Measurements from ENCODE around the gene EHMT1. TPM values are rescaled to one million over a fixed set of nuclear protein-coding genes. Genes with fewer than 3 reads are reported as not detected.
"Not testable (repeated sequence)": the region's sequence is repeated elsewhere in the genome, so short reads cannot be mapped to it uniquely, and the experiment has no call there.

EHMT1 gene
- total RNA-seq, 2 experiments from 2014 or later: 80.6 to 87.8 TPM

- H3K4me3 Mint-ChIP-seq: no peak overlapping the region
- peak overlapping the region; percentile 17 for H3K27ac Mint-ChIP-seq
- no peaks in the 10 kb centered on the region for H3K9me3 Mint-ChIP-seq
- peaks cover 26% of the 10 kb centered on the region for H3K4me1 Mint-ChIP-seq (ENCODE audit: low read depth)
- TF ChIP-seq CTCF (IDR thresholded peaks at IDR 0.05): no peak
- DNase-seq: peak in 2 of 14 experiments; percentile 8 to 37
- H3K9me3 ChIP-seq (ENCODE audit: control insufficient read depth in 1 of 2, insufficient read depth in 1 of 2, low read length in 2 of 2): peaks cover 0 to 4% of the 10 kb centered on the region in 2 experiments
- intact Hi-C loops (cut with DNase I, micrococcal nuclease): no loop called here
- H3K36me3 Mint-ChIP-seq (ENCODE audit: low read depth): peaks cover 50% of the 10 kb centered on the region
- POLR2A ChIA-PET: no interaction called here
- no peaks in the 10 kb centered on the region for H3K27me3 Mint-ChIP-seq
- CTCF ChIA-PET: no interaction called here
- peak; percentile 49 for ATAC-seq (ENCODE audit: poor library complexity)
- H3K36me3 ChIP-seq (ENCODE audit: insufficient read depth, low read length): peaks cover 26% of the 10 kb centered on the region
- no peak overlapping the region for H3K4me3 ChIP-seq (ENCODE audit: low read length)
- peaks cover 8% of the 10 kb centered on the region for H3K4me1 ChIP-seq (ENCODE audit: insufficient read depth, low read length)
- H3K27me3 ChIP-seq (ENCODE audit: control insufficient read depth in 1 of 2, insufficient read depth in 2 of 2, low read length in 2 of 2): no peaks in the 10 kb centered on the region
- H3K27ac ChIP-seq (ENCODE audit: low read depth in 1 of 2, low read length in 2 of 2): no peak overlapping the region
Observed at GRCh38 chr9:137807721-137808703, 189.2 kb downstream of the EHMT1 start.

DNA sequence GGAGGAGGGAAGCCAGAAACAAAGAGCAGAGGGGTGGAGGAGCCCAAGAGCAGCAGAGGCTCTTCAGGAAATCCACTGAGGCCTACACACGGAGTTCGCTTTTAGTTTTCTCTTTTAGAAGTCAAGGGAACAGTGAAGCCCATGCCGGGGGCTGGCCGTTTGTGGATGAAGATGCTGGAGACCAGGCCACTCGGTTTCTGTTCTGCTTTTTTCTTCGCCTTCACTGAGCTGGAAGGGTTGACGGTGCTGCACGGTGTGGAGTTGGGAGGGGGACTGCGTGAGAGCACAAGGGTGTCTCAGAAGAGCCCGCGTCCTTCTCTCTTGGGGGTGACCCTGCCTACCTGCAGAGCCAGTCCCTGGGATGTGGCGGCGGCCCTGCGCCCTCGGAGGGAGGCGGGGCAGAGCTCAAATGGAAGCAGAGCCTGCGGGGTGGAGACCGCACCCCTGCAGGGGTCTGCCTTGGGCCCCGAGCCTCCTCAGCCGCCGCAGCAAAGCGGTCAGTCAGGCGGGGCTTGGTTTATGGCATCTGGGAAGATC, 190.3 kb downstream of the EHMT1 start:
- Histone ChIP-seq H3K9me3 (ENCODE audit: control insufficient read depth in 1 of 2, insufficient read depth in 1 of 2, low read length in 2 of 2) (peaks cover 0 to 4% of the 10 kb centered on the region in 2 experiments), H3K27me3 (ENCODE audit: control insufficient read depth in 1 of 2, insufficient read depth in 2 of 2, low read length in 2 of 2) (no peaks in the 10 kb centered on the region), H3K4me3 (ENCODE audit: low read length) (no peak overlapping the region), H3K27ac (ENCODE audit: low read depth in 1 of 2, low read length in 2 of 2) (no peak overlapping the region), H3K4me1 (ENCODE audit: insufficient read depth, low read length) (peaks cover 8% of the 10 kb centered on the region), H3K36me3 (ENCODE audit: insufficient read depth, low read length) (peaks cover 28% of the 10 kb centered on the region)
- Mint-ChIP-seq H3K27me3 (no peaks in the 10 kb centered on the region), H3K4me3 (no peak overlapping the region), H3K27ac (no peak overlapping the region), H3K36me3 (ENCODE audit: low read depth) (peaks cover 45% of the 10 kb centered on the region), H3K9me3 (no peaks in the 10 kb centered on the region), H3K4me1 (ENCODE audit: low read depth) (peaks cover 26% of the 10 kb centered on the region)
- ATAC-seq (ENCODE audit: poor library complexity) (no peak), DNase-seq (no peak)
- POLR2A ChIA-PET: no interaction called here
- no peak for TF ChIP-seq CTCF (IDR thresholded peaks at IDR 0.05)
- intact Hi-C loops (cut with DNase I, micrococcal nuclease): no loop called here
- CTCF ChIA-PET: no interaction called here

- H3K27me3 ChIP-seq (ENCODE audit: control insufficient read depth in 1 of 2, insufficient read depth in 2 of 2, low read length in 2 of 2); H3K27ac Mint-ChIP-seq; intact Hi-C loops (cut with DNase I, micrococcal nuclease); POLR2A ChIA-PET; H3K27ac ChIP-seq (ENCODE audit: low read depth in 1 of 2, low read length in 2 of 2); CTCF ChIA-PET; ATAC-seq (ENCODE audit: poor library complexity); H3K4me3 ChIP-seq (ENCODE audit: low read length); H3K4me1 ChIP-seq (ENCODE audit: insufficient read depth, low read length); DNase-seq; H3K27me3 Mint-ChIP-seq; H3K9me3 ChIP-seq (ENCODE audit: control insufficient read depth in 1 of 2, insufficient read depth in 1 of 2, low read length in 2 of 2); H3K9me3 Mint-ChIP-seq; H3K4me3 Mint-ChIP-seq: not testable (repeated sequence)
- peaks cover 35% of the 10 kb centered on the region for H3K36me3 ChIP-seq (ENCODE audit: insufficient read depth, low read length)
- Mint-ChIP-seq H3K4me1 (ENCODE audit: low read depth) (peaks cover 26% of the 10 kb centered on the region), H3K36me3 (ENCODE audit: low read depth) (peaks cover 45% of the 10 kb centered on the region)
Observed at GRCh38 chr9:137809726-137810450, 191.1 kb downstream of the EHMT1 start.

Measured in CD4-positive, alpha-beta T cell (primary cell).